Thoracic aorta (tissue), 2 donors: ENCODE measurements around the gene PGGHG. TPM values are rescaled to one million over a fixed set of nuclear protein-coding genes. Genes with fewer than 3 reads are reported as not detected.

Experiments
- ATAC-seq: fragments of 150-250 bp; one replicate; pipeline ENCODE4 v1.8.0; 2017; ENCODE audit warnings: low read depth; ENCODE audit not compliant: insufficient number of reproducible peaks, low FRiP score
- DNase-seq: peaks from one replicate; pipeline ENCODE4 v3.0.0-alpha.2; 2020; ENCODE audit warnings: low spot score
- H3K27ac ChIP-seq, 2 donors: fragments of 200-600 bp; sonication (generic); 1 replicate in 1 of 2; 2 replicates in 1 of 2; pipeline ENCODE4 v1.5.1; 2016; ENCODE audit warnings: mild to moderate bottlenecking in 2 of 2, moderate library complexity in 2 of 2
- H3K27me3 ChIP-seq: fragments of 200-600 bp; sonication (generic); replicated peaks from 2 replicates; pipeline ENCODE4 v1.6.0; 2016; ENCODE audit warnings: mild to moderate bottlenecking; ENCODE audit not compliant: insufficient read depth
- H3K36me3 ChIP-seq: fragments of 200-600 bp; sonication (generic); one replicate; pipeline ENCODE4 v1.5.1; 2016
- H3K4me1 ChIP-seq, 2 donors: fragments of 200-600 bp; sonication (generic); 1 replicate in 1 of 2; 2 replicates in 1 of 2; pipeline versions ENCODE4 v1.5.1 to v1.6.0; 2016; ENCODE audit warnings: low read depth in 2 of 2, mild to moderate bottlenecking in 1 of 2; ENCODE audit not compliant: control insufficient read depth in 1 of 2
- H3K4me3 ChIP-seq: fragments of 200-600 bp; sonication (generic); 2 replicates; pipeline ENCODE4 v1.5.1; 2016; ENCODE audit warnings: mild to moderate bottlenecking
- H3K9me3 ChIP-seq: fragments of 200-600 bp; sonication (generic); 2 replicates; pipeline ENCODE4 v1.5.1; 2016
- total RNA-seq, 2 donors: library from RNA; depleted of rRNA; stranded (reverse); fragments of >200 nt; gene quantifications; one replicate each; pipeline versions ENCODE4 v1.1.0 to v1.2.3, GENCODE V29; 2016
- TF ChIP-seq, protein P1 (sequence below): fragments of 200-600 bp; sonication (generic); IDR thresholded peaks from one replicate; pipeline ENCODE4 v1.5.1; 2019; ENCODE audit warnings: antibody characterized with exemption

PGGHG gene
- total RNA-seq, 2 donors from 2014 or later = 54.2 to 68.8 TPM

DNA sequence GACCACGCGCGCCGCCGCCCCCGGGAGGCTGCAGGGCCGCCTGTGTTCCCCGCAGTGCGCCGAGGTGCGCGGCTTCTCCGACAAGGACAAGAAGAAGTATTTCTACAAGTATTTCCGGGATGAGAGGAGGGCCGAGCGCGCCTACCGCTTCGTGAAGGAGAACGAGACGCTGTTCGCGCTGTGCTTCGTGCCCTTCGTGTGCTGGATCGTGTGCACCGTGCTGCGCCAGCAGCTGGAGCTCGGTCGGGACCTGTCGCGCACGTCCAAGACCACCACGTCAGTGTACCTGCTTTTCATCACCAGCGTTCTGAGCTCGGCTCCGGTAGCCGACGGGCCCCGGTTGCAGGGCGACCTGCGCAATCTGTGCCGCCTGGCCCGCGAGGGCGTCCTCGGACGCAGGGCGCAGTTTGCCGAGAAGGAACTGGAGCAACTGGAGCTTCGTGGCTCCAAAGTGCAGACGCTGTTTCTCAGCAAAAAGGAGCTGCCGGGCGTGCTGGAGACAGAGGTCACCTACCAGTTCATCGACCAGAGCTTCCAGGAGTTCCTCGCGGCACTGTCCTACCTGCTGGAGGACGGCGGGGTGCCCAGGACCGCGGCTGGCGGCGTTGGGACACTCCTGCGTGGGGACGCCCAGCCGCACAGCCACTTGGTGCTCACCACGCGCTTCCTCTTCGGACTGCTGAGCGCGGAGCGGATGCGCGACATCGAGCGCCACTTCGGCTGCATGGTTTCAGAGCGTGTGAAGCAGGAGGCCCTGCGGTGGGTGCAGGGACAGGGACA is 8.0 kb upstream of the PGGHG start:
- DNase-seq (no peak), ATAC-seq (no peak)
- TF ChIP-seq, protein P1, sequence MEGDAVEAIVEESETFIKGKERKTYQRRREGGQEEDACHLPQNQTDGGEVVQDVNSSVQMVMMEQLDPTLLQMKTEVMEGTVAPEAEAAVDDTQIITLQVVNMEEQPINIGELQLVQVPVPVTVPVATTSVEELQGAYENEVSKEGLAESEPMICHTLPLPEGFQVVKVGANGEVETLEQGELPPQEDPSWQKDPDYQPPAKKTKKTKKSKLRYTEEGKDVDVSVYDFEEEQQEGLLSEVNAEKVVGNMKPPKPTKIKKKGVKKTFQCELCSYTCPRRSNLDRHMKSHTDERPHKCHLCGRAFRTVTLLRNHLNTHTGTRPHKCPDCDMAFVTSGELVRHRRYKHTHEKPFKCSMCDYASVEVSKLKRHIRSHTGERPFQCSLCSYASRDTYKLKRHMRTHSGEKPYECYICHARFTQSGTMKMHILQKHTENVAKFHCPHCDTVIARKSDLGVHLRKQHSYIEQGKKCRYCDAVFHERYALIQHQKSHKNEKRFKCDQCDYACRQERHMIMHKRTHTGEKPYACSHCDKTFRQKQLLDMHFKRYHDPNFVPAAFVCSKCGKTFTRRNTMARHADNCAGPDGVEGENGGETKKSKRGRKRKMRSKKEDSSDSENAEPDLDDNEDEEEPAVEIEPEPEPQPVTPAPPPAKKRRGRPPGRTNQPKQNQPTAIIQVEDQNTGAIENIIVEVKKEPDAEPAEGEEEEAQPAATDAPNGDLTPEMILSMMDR = no peak
- no peaks in the 10 kb centered on the region for H3K9me3 ChIP-seq
- H3K36me3 ChIP-seq = no peaks in the 10 kb centered on the region
- no peak overlapping the region for H3K27ac ChIP-seq
- peaks cover 5% of the 10 kb centered on the region for H3K27me3 ChIP-seq
- peak overlapping the region; percentile 63 for H3K4me3 ChIP-seq
- H3K4me1 ChIP-seq = peaks cover 0 to 27% of the 10 kb centered on the region in 2 donors

DNA sequence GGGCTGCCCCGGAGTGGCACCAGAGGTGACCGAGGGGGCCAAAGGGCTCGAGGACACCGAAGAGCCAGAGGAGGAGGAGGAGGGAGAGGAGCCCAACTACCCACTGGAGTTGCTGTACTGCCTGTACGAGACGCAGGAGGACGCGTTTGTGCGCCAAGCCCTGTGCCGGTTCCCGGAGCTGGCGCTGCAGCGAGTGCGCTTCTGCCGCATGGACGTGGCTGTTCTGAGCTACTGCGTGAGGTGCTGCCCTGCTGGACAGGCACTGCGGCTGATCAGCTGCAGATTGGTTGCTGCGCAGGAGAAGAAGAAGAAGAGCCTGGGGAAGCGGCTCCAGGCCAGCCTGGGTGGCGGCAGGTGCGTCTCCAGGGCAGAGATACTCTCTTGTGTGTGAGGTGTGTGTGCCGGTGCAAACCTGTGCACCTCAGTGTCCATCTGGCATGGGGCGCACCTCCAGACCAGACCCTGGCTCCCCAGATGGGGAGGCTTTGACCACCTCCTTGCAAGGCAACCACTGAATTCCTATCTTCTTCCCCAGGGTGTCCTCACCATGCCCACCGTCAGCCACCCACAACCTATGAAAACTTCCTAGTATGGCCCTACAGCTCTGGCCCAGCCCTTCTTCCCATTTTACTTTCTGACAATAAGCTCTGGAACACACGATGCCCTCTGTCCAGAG is 7.3 kb upstream of the PGGHG start:
- no peak overlapping the region for H3K27ac ChIP-seq
- TF ChIP-seq, protein P1 = no peak
- no peak for DNase-seq
- no peaks in the 10 kb centered on the region for H3K36me3 ChIP-seq
- H3K4me1 ChIP-seq = peaks cover 0 to 27% of the 10 kb centered on the region in 2 donors
- peaks cover 5% of the 10 kb centered on the region for H3K27me3 ChIP-seq
- no peaks in the 10 kb centered on the region for H3K9me3 ChIP-seq
- no peak overlapping the region for H3K4me3 ChIP-seq
- no peak for ATAC-seq

DNA sequence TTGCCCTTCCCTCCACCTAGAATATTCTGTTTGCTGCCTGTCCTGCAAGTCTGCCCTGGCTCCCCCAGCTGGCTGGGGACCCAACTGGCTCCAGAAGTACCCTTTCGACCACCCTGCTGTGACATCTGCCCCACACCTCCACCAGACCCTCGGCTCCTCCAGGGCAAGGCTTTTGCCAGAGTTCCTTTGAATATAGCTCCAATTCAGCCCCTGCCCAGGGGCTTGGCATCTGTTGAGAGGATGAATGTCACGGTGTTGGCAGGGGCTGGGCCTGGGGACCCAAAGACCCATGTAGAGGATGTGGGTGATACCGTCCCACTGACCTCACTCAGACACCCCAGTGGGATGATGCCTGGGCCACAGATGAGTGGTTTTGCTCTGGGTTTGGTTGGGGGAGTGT is 6.8 kb upstream of the PGGHG start:
- Histone ChIP-seq H3K36me3 (no peaks in the 10 kb centered on the region), H3K4me1 (peaks cover 0 to 27% of the 10 kb centered on the region in 2 donors), H3K9me3 (no peaks in the 10 kb centered on the region), H3K4me3 (no peak overlapping the region), H3K27ac (no peak overlapping the region), H3K27me3 (peaks cover 5% of the 10 kb centered on the region)
- DNase-seq (no peak), ATAC-seq (no peak)
- TF ChIP-seq, protein P1 = no peak

DNA sequence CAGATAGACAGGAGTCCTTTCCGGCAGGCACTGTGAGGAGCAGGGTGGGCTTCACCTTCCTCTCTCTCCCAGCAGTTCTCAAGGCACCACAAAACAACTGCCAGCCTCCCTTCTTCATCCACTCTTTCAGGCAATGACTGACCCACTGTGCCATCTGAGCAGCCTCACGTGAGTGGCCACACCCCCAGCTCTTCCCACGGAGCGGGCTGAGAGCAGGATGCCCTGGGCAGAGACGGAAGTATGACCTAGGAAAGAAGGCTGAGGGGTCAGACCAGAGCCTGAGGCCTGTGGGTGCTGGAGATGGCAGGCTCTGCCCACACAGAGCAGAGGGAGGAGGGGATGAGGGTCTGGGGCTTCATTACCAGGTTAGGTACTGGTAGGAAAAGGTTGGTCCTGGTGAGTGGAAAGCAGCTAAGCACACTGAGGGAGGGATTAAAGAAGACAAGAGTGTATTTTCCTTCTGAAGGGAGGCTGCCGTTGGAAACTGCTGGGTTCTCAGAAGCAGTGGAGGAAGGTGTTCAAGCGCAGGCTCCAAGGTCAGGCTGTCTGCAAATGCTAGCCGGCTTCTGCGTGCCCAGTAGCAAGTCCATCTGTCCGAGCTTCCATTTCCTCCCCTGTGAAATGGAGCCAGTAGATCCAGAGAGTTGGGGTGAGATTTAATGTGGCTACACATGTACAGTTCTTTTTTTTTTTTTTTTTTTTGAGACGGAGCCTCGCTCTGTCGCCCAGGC is 6.1 kb upstream of the PGGHG start:
- DNase-seq (no peak), ATAC-seq (no peak)
- TF ChIP-seq, protein P1 = no peak
- Histone ChIP-seq H3K27ac (no peak overlapping the region), H3K4me3 (no peak overlapping the region), H3K27me3 (peaks cover 5% of the 10 kb centered on the region), H3K36me3 (no peaks in the 10 kb centered on the region), H3K4me1 (peaks cover 0 to 28% of the 10 kb centered on the region in 2 donors), H3K9me3 (no peaks in the 10 kb centered on the region)
